Right lung (tissue), 5 donors: ENCODE results near the gene CD38. TPM values are rescaled to one million over a fixed set of nuclear protein-coding genes. Genes with fewer than 3 reads are reported as not detected.

Experiments used
- DNase-seq, 2 donors: peaks; one replicate each; pipeline ENCODE4 v3.0.0-alpha.2; 2013
- polyA plus RNA-seq, 5 donors: library from polyadenylated mRNA; unstranded; fragments of 120-200 nt; gene quantifications; one replicate each; pipeline versions ENCODE4 v1.2.1 to v1.2.3, GENCODE V29; 2013; ENCODE audit warnings: inconsistent platforms in 1 of 5, low replicate concordance in 1 of 5; ENCODE audit not compliant: insufficient read length in 5 of 5, insufficient read depth in 1 of 5

The CD38 gene
- polyA plus RNA-seq, 5 donors = 1.2 to 2.2 (median 1.3) TPM

- no peak for DNase-seq
Observed at GRCh38 chr4:15864651-15865566, 86.8 kb downstream of the CD38 start.

DNA sequence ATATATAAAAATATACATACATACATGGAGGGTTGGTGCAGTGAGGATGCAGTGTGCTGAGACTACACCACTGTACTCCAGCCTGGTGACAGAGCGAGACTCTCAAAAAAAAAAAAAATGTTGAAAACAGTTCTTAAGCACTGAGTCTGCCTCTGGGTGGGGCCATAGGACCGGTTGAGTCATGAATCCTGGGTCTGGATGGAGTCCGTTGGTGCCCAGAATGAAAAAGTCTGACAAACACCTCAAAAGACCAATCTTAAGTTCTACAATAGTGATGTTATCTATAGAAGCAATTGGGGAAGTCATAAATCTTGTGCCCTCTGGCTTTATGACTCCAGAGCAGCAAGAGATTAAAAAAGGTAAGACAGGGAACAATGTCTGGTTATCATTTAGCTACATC lies 90.0 kb downstream of the CD38 start:
- no peak for DNase-seq

DNA sequence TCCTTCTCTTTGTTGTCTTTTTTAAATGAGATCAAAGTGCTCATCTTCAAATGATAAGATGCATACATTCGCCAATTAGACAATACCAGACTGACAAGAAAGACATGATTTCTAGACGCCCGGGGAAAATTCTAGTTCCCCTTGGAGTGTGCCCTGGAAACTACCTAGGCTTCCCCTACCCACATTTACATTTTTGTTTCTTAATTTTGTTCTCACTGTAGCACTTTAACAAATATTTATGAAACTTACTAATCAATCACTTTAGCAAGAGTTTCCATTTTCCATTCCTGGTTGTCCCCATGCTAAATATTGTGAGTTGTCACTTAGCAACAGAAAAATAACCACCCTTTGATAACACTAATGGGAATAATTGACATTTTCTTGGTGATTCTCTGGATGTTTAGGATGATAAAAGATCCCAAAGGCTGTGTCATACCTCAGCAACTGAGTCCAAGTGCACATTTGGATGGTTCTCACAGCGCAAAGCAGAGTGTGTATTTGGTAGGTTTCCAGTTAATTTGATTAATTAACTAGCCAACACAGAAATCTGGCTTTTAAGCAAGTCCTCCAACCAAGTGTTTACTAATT lies 90.8 kb downstream of the CD38 start:
- no peak for DNase-seq

GRCh38 chr4:15870079-15870478 lies 92.0 kb downstream of the CD38 start:
- DNase-seq = no peak

DNA sequence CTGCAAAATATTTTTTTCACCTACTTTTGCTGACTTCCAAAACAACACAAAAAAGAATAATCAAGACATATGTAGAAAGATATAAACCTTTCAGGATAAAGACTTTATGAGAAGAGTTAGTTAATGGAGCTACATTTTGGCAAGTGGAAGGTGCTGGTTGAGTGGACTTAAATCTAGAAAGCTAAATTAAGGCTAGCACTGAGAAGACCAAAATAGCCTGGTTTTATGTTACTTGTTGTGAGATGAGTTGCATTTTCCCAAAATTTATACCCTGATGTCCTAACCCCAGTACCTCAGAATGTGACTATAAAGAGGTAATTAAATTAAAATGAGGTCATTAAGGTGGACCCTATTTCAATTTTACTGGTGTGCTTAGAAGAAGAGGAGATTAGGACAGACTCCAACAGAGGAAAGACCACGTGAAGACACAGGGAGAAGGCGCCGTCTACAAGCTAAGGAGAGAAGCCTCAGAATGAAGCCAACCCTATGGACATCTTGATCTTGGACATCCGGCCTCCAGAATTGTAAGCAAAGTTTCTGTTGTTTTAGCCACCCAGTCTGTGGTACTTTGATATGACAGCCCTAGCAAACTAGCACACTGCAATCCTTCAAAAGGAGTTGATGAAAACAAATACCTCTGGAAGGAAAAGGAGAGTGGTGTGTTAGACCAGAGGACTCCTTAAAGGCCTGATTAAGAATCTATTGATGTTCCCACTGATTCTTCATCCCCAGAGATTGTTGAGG lies 93.0 kb downstream of the CD38 start:
- no peak for DNase-seq

DNA sequence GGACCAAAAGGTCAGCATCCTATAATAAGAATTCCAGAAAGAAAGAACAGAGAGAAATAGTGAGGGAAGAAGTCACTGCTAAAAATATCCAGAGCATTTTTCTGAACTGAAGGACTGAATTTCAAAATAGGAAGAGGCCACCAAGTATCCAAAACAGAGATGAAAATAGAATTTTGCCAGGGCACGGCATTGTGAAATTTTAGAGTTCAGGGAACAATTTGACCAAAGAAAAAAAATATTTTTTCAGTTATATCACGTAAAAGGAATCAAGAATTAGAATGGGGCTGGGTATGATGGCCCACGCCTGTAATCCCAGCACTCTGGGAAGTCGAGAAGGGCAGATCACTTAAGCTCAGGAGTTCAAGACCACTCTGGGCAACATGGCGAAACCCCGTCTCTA lies 95.0 kb downstream of the CD38 start:
- DNase-seq = no peak

- no peak for DNase-seq
Observed at GRCh38 chr4:15874671-15875070, 96.5 kb downstream of the CD38 start.

GRCh38 chr4:15875663-15876460 lies 97.7 kb downstream of the CD38 start:
- no peak for DNase-seq

DNA sequence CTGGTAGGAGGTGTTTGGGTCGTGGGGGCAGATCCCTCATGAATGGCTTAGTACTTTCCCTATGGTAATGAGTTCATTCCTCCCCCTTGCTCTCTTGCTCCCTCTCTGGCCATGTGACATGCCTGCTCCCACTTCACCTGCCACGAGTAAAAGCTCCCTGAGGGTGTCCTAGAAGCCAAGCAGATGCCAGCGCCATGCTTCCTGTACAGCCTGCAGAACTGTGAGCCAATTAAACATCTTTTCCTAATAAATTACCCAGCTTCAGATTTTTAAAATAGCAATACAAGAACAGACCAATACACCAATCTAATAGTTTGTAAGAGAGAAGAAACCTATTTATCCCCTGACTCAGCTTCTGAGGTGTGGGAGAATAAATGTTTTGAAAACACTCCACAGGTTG lies 99.9 kb downstream of the CD38 start:
- no peak for DNase-seq

- DNase-seq = no peak
Observed at GRCh38 chr4:15881820-15882219, 103.7 kb downstream of the CD38 start.

DNA sequence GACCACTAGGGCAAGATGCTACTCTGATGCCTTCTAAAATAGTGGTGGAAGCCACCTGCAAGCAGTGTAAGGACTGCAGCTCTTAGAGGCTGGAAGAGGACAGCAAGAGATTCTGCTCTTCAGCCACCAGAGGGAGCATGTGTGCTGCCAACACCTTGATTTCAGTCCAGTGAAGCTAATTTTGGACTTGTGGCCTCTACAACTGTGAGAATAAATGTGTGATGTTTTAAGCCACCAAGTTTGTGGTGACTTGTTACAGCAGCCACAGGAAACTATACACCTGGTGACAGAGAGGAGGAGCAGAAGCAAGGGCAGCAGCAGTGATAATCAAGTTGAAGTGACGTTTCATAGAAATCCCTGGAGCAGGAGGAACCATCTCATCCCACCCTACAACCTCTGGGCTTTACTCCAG lies 104.6 kb downstream of the CD38 start:
- DNase-seq = peak; percentile 31 to 52

- DNase-seq = no peak
Observed at GRCh38 chr4:15883610-15884243, 105.6 kb downstream of the CD38 start.

- DNase-seq = no peak
Observed at GRCh38 chr4:15884666-15885065, 106.5 kb downstream of the CD38 start.

DNA sequence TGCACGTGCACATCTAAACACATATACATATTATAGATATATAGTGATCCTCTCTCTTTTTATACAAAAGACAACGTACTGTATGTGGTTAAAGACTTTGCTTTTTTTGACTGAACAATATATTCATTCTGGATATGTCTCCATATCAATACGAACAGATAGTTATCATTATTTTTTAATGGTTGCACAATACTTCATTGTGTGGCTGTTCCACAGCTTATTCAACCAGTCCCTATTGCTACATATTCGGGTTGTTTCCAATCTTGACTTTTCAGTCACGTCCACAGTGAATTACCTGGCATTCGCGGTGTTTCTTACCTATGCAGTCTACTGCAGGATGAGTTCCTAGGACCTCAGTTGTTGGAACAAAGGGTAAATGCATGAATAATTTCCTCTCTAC lies 107.3 kb downstream of the CD38 start:
- DNase-seq = no peak

DNA sequence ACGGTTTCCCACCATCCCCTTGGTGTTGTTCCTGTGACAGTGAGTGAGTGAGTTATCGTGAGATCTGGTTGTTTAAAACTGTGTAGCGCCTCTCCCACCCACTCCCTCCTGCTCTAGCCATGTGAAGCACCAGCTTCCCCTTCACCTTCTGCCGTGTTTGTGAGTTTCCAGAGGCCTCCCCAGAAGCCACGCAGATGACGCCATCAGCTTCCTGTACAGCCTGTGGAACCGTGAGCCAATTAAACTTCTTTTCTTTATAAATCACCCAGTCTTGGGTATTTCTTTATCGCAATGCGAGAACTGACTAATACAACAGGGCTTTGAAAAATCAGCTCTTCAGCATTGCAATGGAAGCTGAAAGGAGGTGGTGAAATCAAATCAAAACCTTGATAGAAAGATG lies 110.4 kb downstream of the CD38 start:
- no peak for DNase-seq

- no peak for DNase-seq
Observed at GRCh38 chr4:15890246-15890829, 112.2 kb downstream of the CD38 start.

GRCh38 chr4:15891312-15891711 lies 113.2 kb downstream of the CD38 start:
- DNase-seq = no peak

GRCh38 chr4:15893962-15894361 lies 115.8 kb downstream of the CD38 start:
- no peak for DNase-seq

DNA sequence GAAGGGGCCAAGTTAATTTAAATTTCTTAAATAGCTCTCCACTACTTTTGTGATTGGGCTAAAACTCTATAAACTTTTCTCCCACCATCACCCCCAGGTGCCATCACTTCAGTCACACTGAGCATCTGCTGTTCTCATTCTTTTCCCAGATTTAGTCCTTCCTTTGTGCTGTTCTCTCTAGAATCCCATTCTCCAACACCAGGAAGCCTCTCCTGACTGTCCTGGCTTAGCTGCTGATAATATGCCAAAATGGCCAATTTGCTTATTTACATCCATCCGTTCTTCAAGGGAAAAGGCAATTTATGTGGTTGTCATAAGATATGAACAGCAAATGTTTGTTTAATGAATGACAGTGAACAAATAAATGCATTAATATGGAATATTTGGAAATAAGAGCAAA lies 116.3 kb downstream of the CD38 start:
- DNase-seq = no peak

DNA sequence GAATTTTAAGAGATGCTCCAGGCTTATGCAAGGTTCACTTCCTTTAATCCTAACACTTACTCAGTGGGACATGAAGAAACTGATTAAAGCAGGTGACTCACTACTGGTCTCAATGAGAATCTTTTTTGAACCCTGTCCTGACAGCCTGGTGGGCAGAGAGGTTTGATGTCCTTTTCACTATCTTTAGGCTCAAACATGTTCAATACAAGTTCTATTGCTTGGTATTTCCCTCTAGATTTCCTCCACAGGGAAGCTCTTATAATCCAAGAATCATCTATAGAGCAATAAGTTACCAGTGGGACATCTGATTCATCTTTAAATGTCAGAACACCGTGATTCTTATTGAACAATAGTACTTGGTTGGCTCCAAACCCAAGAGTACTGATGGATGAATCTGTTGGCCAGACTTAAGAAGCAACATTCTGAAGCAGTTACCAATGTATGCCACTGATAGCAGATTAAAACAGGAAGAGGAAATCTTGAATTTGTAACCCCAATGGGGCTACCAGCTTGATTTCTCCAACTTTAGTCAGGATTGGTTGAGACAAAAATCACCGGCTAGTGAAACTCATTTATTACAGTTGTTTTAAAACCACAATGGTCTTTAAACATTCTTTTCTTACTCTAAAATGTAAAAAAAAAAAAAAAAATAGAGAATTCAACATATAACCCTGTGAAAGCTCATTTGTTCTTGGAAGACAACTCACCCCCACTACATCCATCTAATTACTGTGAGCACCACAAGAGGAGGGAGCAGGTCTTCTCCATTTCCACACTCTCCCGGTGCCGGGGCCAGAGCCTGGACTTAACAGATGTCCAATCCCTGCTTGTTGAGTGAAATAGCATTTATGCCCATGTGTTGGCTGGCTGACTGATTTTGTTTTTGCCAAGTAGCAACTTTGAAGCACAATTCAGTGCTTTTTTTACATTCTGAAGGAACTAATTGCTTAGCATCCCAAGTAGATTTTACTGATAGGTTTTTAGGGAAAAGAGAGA lies 117.1 kb downstream of the CD38 start:
- no peak for DNase-seq
